Central memory CD8-positive, alpha-beta T cell (primary cell): ENCODE measurements around the gene RAPGEF1.

Source experiments
- ATAC-seq: fragments of 150-1000 bp; cut with Tn5 transposase; replicated peaks from 2 replicates; pipeline ENCODE4 v1.10.0; 2022; ENCODE audit warnings: mild to moderate bottlenecking, moderate FRiP score, moderate number of reproducible peaks; ENCODE audit not compliant: poor library complexity, severe bottlenecking; ENCODE audit errors: extremely low read depth
- DNase-seq, 2 donors: peaks; one replicate each; pipeline ENCODE4 v3.0.0; 2021; ENCODE audit warnings: low spot score in 2 of 2
- H3K27ac Mint-ChIP-seq: one replicate; pipeline ENCODE4 v1.8.0; 2022; ENCODE audit warnings: low read depth, mild to moderate bottlenecking, moderate library complexity, mixed read lengths
- H3K27me3 Mint-ChIP-seq: one replicate; pipeline ENCODE4 v1.8.0; 2022; ENCODE audit warnings: mixed read lengths
- H3K36me3 Mint-ChIP-seq: one replicate; pipeline ENCODE4 v1.8.0; 2022; ENCODE audit warnings: mild to moderate bottlenecking, moderate library complexity, mixed read lengths; ENCODE audit not compliant: insufficient read depth
- H3K4me1 Mint-ChIP-seq: one replicate; pipeline ENCODE4 v1.8.0; 2022; ENCODE audit warnings: mixed read lengths
- H3K4me3 Mint-ChIP-seq: one replicate; pipeline ENCODE4 v1.8.0; 2022; ENCODE audit warnings: mild to moderate bottlenecking, moderate library complexity, mixed read lengths
- H3K9me3 Mint-ChIP-seq: one replicate; pipeline ENCODE4 v1.8.0; 2022; ENCODE audit warnings: mixed read lengths

RAPGEF1 gene

GRCh38 chr9:131585375-131585774, 154.5 kb downstream of the RAPGEF1 start:
- Mint-ChIP-seq H3K27ac (peak overlapping the region; percentile 88), H3K9me3 (no peaks in the 10 kb centered on the region), H3K27me3 (no peaks in the 10 kb centered on the region), H3K4me3 (peak overlapping the region; percentile 54), H3K36me3 (peaks cover 54% of the 10 kb centered on the region), H3K4me1 (peaks cover 43% of the 10 kb centered on the region)
- ATAC-seq (peak; percentile 96), DNase-seq (peak; percentile 33 to 44)

- peaks cover 39% of the 10 kb centered on the region for H3K4me1 Mint-ChIP-seq
- no peak for ATAC-seq
- no peaks in the 10 kb centered on the region for H3K9me3 Mint-ChIP-seq
- no peaks in the 10 kb centered on the region for H3K27me3 Mint-ChIP-seq
- DNase-seq = no peak
- peaks cover 52% of the 10 kb centered on the region for H3K36me3 Mint-ChIP-seq
- peak overlapping the region; percentile 88 for H3K27ac Mint-ChIP-seq
- peak overlapping the region; percentile 54 for H3K4me3 Mint-ChIP-seq
Observed at GRCh38 chr9:131584858-131585257, 155.0 kb downstream of the RAPGEF1 start.

GRCh38 chr9:131583836-131584555, 155.9 kb downstream of the RAPGEF1 start:
- Mint-ChIP-seq H3K27ac (peak overlapping the region; percentile 88), H3K9me3 (no peaks in the 10 kb centered on the region), H3K4me3 (peak overlapping the region; percentile 54), H3K27me3 (no peaks in the 10 kb centered on the region), H3K36me3 (peaks cover 53% of the 10 kb centered on the region), H3K4me1 (peaks cover 46% of the 10 kb centered on the region)
- ATAC-seq = no peak
- no peak for DNase-seq

GRCh38 chr9:131583337-131583645, 156.6 kb downstream of the RAPGEF1 start:
- Mint-ChIP-seq H3K27ac (peak overlapping the region; percentile 58), H3K36me3 (peaks cover 54% of the 10 kb centered on the region)

GRCh38 chr9:131582466-131583336, 157.2 kb downstream of the RAPGEF1 start:
- ATAC-seq = no peak
- H3K4me1 Mint-ChIP-seq = peaks cover 53% of the 10 kb centered on the region
- no peak overlapping the region for H3K4me3 Mint-ChIP-seq
- H3K27me3 Mint-ChIP-seq = no peaks in the 10 kb centered on the region
- DNase-seq = no peak
- H3K36me3 Mint-ChIP-seq = peaks cover 55% of the 10 kb centered on the region
- H3K27ac Mint-ChIP-seq = peak overlapping the region; percentile 58
- no peaks in the 10 kb centered on the region for H3K9me3 Mint-ChIP-seq

More at GRCh38 chr9:131583337-131583645, 156.6 kb downstream of the RAPGEF1 start:
- ATAC-seq (no peak), DNase-seq (no peak)
- Mint-ChIP-seq H3K27me3 (no peaks in the 10 kb centered on the region), H3K4me3 (no peak overlapping the region), H3K4me1 (peaks cover 50% of the 10 kb centered on the region), H3K9me3 (no peaks in the 10 kb centered on the region)

- no peak overlapping the region for H3K4me3 Mint-ChIP-seq
- peaks cover 54% of the 10 kb centered on the region for H3K36me3 Mint-ChIP-seq
- no peaks in the 10 kb centered on the region for H3K9me3 Mint-ChIP-seq
- H3K27me3 Mint-ChIP-seq = no peaks in the 10 kb centered on the region
- DNase-seq (no peak), ATAC-seq (no peak)
- H3K27ac Mint-ChIP-seq = peak overlapping the region; percentile 25
- H3K4me1 Mint-ChIP-seq = peaks cover 46% of the 10 kb centered on the region
Observed at GRCh38 chr9:131582056-131582455, 157.8 kb downstream of the RAPGEF1 start.

- ATAC-seq (no peak), DNase-seq (no peak)
- no peak overlapping the region for H3K27ac Mint-ChIP-seq
- H3K36me3 Mint-ChIP-seq = peaks cover 46% of the 10 kb centered on the region
- no peaks in the 10 kb centered on the region for H3K9me3 Mint-ChIP-seq
- H3K4me3 Mint-ChIP-seq = no peak overlapping the region
- H3K27me3 Mint-ChIP-seq = no peaks in the 10 kb centered on the region
- H3K4me1 Mint-ChIP-seq = peaks cover 36% of the 10 kb centered on the region
Observed at GRCh38 chr9:131580358-131580757, 159.5 kb downstream of the RAPGEF1 start.

GRCh38 chr9:131579789-131580211, 160.1 kb downstream of the RAPGEF1 start:
- peak overlapping the region; percentile 42 for H3K4me3 Mint-ChIP-seq

GRCh38 chr9:131578731-131579504, 161.0 kb downstream of the RAPGEF1 start:
- H3K36me3 Mint-ChIP-seq = peaks cover 43% of the 10 kb centered on the region

More at GRCh38 chr9:131579789-131580211, 160.1 kb downstream of the RAPGEF1 start:
- ATAC-seq (no peak), DNase-seq (no peak)
- Mint-ChIP-seq H3K27ac (no peak overlapping the region), H3K9me3 (no peaks in the 10 kb centered on the region), H3K27me3 (no peaks in the 10 kb centered on the region), H3K4me1 (peaks cover 31% of the 10 kb centered on the region), H3K36me3 (peaks cover 44% of the 10 kb centered on the region)

GRCh38 chr9:131578021-131578420, 161.9 kb downstream of the RAPGEF1 start:
- no peaks in the 10 kb centered on the region for H3K27me3 Mint-ChIP-seq
- peaks cover 40% of the 10 kb centered on the region for H3K36me3 Mint-ChIP-seq
- H3K27ac Mint-ChIP-seq = peak overlapping the region; percentile 76
- ATAC-seq = no peak
- no peak for DNase-seq
- peaks cover 16% of the 10 kb centered on the region for H3K4me1 Mint-ChIP-seq
- H3K4me3 Mint-ChIP-seq = no peak overlapping the region
- no peaks in the 10 kb centered on the region for H3K9me3 Mint-ChIP-seq

More at GRCh38 chr9:131578731-131579504, 161.0 kb downstream of the RAPGEF1 start:
- ATAC-seq (peak; percentile 94), DNase-seq (peak in 1 of 2 donors; percentile 24)
- peak overlapping the region; percentile 76 for H3K27ac Mint-ChIP-seq
- H3K4me1 Mint-ChIP-seq = peaks cover 25% of the 10 kb centered on the region
- no peaks in the 10 kb centered on the region for H3K27me3 Mint-ChIP-seq
- no peaks in the 10 kb centered on the region for H3K9me3 Mint-ChIP-seq
- H3K4me3 Mint-ChIP-seq = peak overlapping the region; percentile 42

GRCh38 chr9:131577005-131578000, 162.6 kb downstream of the RAPGEF1 start:
- Mint-ChIP-seq H3K9me3 (no peaks in the 10 kb centered on the region), H3K27me3 (no peaks in the 10 kb centered on the region), H3K4me1 (peaks cover 15% of the 10 kb centered on the region), H3K27ac (peak overlapping the region; percentile 76), H3K36me3 (peaks cover 43% of the 10 kb centered on the region), H3K4me3 (no peak overlapping the region)
- ATAC-seq (no peak), DNase-seq (no peak)
